ENCODE data around the gene HIGD2A. TPM values are rescaled to one million over a fixed set of nuclear protein-coding genes. Genes with fewer than 3 reads are reported as not detected.
A peak's percentile ranks its signal among the peaks of the same experiment; 100 is the strongest.

HIGD2A gene
- total RNA-seq, 1 donor from 2014 or later, result 93.5 TPM

GRCh38 chr5:176416965-176417364, 28.4 kb downstream of the HIGD2A start:
- H3K4me3 Mint-ChIP-seq, result peak overlapping the region; percentile 64
- peaks cover 2% of the 10 kb centered on the region for H3K36me3 Mint-ChIP-seq (ENCODE audit: low read depth)
- H3K27me3 Mint-ChIP-seq (ENCODE audit: insufficient read depth), result peaks cover 16% of the 10 kb centered on the region
- intact Hi-C loops (cut with micrococcal nuclease), result loop anchor here (1.0 to 5.0 kb wide), 9 partner anchors 28 to 230 kb away; partner anchors contain the start of genes FAF2, KIAA1191, RNF44 and TSPAN17
- no peak for DNase-seq (ENCODE audit: low spot score)
- H3K9me3 Mint-ChIP-seq, result no peaks in the 10 kb centered on the region
- H3K27ac Mint-ChIP-seq, result peak overlapping the region; percentile 44
- peaks cover 33% of the 10 kb centered on the region for H3K4me1 Mint-ChIP-seq (ENCODE audit: low read depth)

GRCh38 chr5:176418251-176418650, 29.7 kb downstream of the HIGD2A start:
- no peaks in the 10 kb centered on the region for H3K36me3 Mint-ChIP-seq (ENCODE audit: low read depth)
- no peak overlapping the region for H3K27ac Mint-ChIP-seq

DNA sequence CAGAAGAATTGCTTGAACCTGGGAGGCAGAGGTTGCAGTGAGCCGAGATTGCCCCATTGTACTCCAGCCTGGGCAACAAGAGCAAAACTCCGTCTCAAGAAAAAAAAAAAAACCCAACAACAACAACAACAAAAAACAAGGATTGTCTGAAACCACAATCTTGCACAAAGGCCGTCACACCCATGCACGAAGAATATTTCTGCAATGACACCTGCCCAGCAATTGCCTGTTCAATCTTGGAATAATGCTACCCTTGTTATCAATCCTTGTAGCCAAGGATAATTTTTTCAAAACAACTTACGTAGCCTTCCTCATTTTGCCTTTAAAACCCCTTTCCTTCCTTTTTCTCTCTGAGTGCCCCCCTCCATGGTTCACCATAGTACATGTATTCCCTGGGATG, 31.5 kb downstream of the HIGD2A start:
- no peak overlapping the region for H3K27ac Mint-ChIP-seq
- peaks cover 22% of the 10 kb centered on the region for H3K27me3 Mint-ChIP-seq (ENCODE audit: insufficient read depth)
- DNase-seq (ENCODE audit: low spot score), result no peak
- H3K4me3 Mint-ChIP-seq, result no peak overlapping the region
- intact Hi-C loops (cut with micrococcal nuclease), result no loop called here
- H3K9me3 Mint-ChIP-seq, result no peaks in the 10 kb centered on the region
- H3K36me3 Mint-ChIP-seq (ENCODE audit: low read depth), result no peaks in the 10 kb centered on the region
- H3K4me1 Mint-ChIP-seq (ENCODE audit: low read depth), result peaks cover 13% of the 10 kb centered on the region

More at GRCh38 chr5:176418251-176418650, 29.7 kb downstream of the HIGD2A start:
- peaks cover 22% of the 10 kb centered on the region for H3K27me3 Mint-ChIP-seq (ENCODE audit: insufficient read depth)
- intact Hi-C loops (cut with micrococcal nuclease), result loop anchor here (5.0 kb wide), 1 partner anchor 229 kb away; the partner anchor contains the start of gene TSPAN17
- no peak for DNase-seq (ENCODE audit: low spot score)
- peaks cover 25% of the 10 kb centered on the region for H3K4me1 Mint-ChIP-seq (ENCODE audit: low read depth)
- no peaks in the 10 kb centered on the region for H3K9me3 Mint-ChIP-seq
- no peak overlapping the region for H3K4me3 Mint-ChIP-seq

- H3K27ac Mint-ChIP-seq, result no peak overlapping the region
- H3K4me1 Mint-ChIP-seq (ENCODE audit: low read depth), result peaks cover 7% of the 10 kb centered on the region
- intact Hi-C loops (cut with micrococcal nuclease), result no loop called here
- H3K27me3 Mint-ChIP-seq (ENCODE audit: insufficient read depth), result peaks cover 25% of the 10 kb centered on the region
- no peaks in the 10 kb centered on the region for H3K9me3 Mint-ChIP-seq
- DNase-seq (ENCODE audit: low spot score), result no peak
- H3K36me3 Mint-ChIP-seq (ENCODE audit: low read depth), result no peaks in the 10 kb centered on the region
- H3K4me3 Mint-ChIP-seq, result no peak overlapping the region
Measured at GRCh38 chr5:176420972-176421544, 32.5 kb downstream of the HIGD2A start.

- Mint-ChIP-seq H3K27me3 (ENCODE audit: insufficient read depth) (peaks cover 30% of the 10 kb centered on the region), H3K9me3 (no peaks in the 10 kb centered on the region), H3K4me3 (no peak overlapping the region), H3K36me3 (ENCODE audit: low read depth) (no peaks in the 10 kb centered on the region), H3K27ac (no peak overlapping the region), H3K4me1 (ENCODE audit: low read depth) (no peaks in the 10 kb centered on the region)
- intact Hi-C loops (cut with micrococcal nuclease), result no loop called here
- no peak for DNase-seq (ENCODE audit: low spot score)
Measured at GRCh38 chr5:176424181-176424580, 35.6 kb downstream of the HIGD2A start.

GRCh38 chr5:176425138-176425537, 36.6 kb downstream of the HIGD2A start:
- H3K4me3 Mint-ChIP-seq, result no peak overlapping the region
- peaks cover 4% of the 10 kb centered on the region for H3K4me1 Mint-ChIP-seq (ENCODE audit: low read depth)
- peaks cover 29% of the 10 kb centered on the region for H3K27me3 Mint-ChIP-seq (ENCODE audit: insufficient read depth)
- H3K9me3 Mint-ChIP-seq, result no peaks in the 10 kb centered on the region
- H3K36me3 Mint-ChIP-seq (ENCODE audit: low read depth), result no peaks in the 10 kb centered on the region
- no peak for DNase-seq (ENCODE audit: low spot score)
- no peak overlapping the region for H3K27ac Mint-ChIP-seq
- intact Hi-C loops (cut with micrococcal nuclease), result no loop called here

DNA sequence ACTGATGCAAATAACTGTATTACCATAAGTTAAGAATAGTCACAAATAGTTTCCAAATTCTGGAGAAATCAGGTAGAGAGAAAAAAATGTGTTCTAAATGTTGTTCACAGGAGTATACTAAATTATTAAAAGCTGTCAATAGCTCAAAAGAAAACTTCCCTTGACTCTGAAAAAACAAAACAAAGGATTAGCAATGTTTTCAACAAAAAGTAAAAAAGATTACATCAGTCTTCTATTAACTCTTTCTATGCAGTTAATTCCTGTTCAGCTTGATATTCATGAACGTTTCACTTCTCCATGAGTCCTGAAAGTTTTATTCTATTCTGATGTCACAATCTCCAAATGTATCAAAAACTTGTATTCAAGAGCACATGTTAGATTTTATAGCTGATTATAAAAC, 37.2 kb downstream of the HIGD2A start:
- H3K4me3 Mint-ChIP-seq, result no peak overlapping the region
- no peaks in the 10 kb centered on the region for H3K36me3 Mint-ChIP-seq (ENCODE audit: low read depth)
- intact Hi-C loops (cut with micrococcal nuclease), result no loop called here

DNA sequence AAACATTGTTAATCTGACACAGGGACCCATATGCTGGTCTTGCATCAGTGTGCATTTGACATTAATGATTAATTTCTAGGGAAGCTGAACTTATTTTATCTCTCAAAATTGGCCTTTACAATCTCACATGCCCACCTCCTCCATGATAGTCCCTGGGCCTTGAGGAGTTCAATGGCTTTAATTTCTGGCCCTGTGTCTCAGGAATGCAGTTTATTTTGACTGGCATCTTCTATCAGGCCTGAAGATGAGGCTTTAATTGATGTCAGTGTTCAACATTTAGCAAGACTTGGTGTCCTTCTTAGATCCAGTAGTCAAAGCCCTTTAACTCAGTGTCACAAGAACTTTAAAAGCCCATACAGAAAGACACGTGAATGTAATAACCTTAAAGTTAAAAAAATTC, 38.3 kb downstream of the HIGD2A start:
- Mint-ChIP-seq H3K36me3 (ENCODE audit: low read depth) (no peaks in the 10 kb centered on the region), H3K27ac (no peak overlapping the region), H3K4me3 (no peak overlapping the region), H3K27me3 (ENCODE audit: insufficient read depth) (peaks cover 17% of the 10 kb centered on the region), H3K4me1 (ENCODE audit: low read depth) (peaks cover 10% of the 10 kb centered on the region), H3K9me3 (no peaks in the 10 kb centered on the region)
- intact Hi-C loops (cut with micrococcal nuclease), result no loop called here
- no peak for DNase-seq (ENCODE audit: low spot score)

More for the DNA sequence above, 37.2 kb downstream of the HIGD2A start:
- DNase-seq (ENCODE audit: low spot score), result no peak
- Mint-ChIP-seq H3K4me1 (ENCODE audit: low read depth) (peaks cover 10% of the 10 kb centered on the region), H3K27ac (no peak overlapping the region), H3K9me3 (no peaks in the 10 kb centered on the region), H3K27me3 (ENCODE audit: insufficient read depth) (peaks cover 22% of the 10 kb centered on the region)

DNA sequence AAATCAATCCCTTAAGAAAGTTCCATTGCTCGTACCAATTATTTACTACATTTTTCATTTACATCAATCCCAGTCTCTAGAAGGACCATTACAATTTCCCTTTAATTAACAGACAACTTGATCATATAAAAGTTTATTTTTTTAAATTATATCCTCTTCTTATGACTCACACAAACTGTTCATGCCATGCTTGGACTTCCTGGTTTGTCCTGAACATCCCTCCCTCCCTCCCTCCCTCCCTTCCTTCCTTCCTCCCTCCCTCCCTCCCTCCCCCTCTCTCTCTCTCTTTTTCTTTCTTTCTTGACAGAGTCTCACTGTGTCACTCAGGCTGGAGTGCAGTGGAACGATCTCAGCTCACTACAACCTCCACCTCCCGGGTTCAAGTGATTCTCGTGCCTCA, 39.4 kb downstream of the HIGD2A start:
- H3K4me3 Mint-ChIP-seq, result no peak overlapping the region
- intact Hi-C loops (cut with micrococcal nuclease), result no loop called here

DNA sequence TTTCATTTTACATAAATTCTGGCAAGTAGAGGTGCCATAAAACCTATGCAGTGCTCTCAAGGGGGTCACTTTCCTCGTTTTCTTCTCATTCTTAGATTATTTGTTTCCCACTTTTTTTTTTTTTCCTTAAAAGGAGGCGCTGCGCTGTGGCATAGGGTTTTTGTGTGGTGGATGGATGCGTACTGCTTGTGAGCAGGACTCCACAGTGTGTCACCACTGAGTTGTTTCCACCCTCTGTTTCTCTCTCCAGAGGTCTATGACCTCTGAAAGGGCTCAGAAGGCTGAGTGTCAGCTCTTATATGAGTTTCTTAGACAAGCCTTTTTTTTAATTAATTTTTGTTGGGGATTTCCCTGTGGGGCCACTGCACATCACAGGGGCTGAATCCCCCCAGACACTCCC, 41.4 kb downstream of the HIGD2A start:
- Mint-ChIP-seq H3K9me3 (no peaks in the 10 kb centered on the region), H3K36me3 (ENCODE audit: low read depth) (no peaks in the 10 kb centered on the region), H3K27me3 (ENCODE audit: insufficient read depth) (peaks cover 13% of the 10 kb centered on the region), H3K4me3 (no peak overlapping the region), H3K27ac (no peak overlapping the region), H3K4me1 (ENCODE audit: low read depth) (peaks cover 10% of the 10 kb centered on the region)
- no peak for DNase-seq (ENCODE audit: low spot score)
- intact Hi-C loops (cut with micrococcal nuclease), result no loop called here

More for the DNA sequence above, 39.4 kb downstream of the HIGD2A start:
- Mint-ChIP-seq H3K27me3 (ENCODE audit: insufficient read depth) (peaks cover 13% of the 10 kb centered on the region), H3K27ac (no peak overlapping the region), H3K36me3 (ENCODE audit: low read depth) (no peaks in the 10 kb centered on the region), H3K9me3 (no peaks in the 10 kb centered on the region), H3K4me1 (ENCODE audit: low read depth) (peaks cover 10% of the 10 kb centered on the region)
- DNase-seq (ENCODE audit: low spot score), result no peak

- DNase-seq (ENCODE audit: low spot score), result no peak
- Mint-ChIP-seq H3K4me1 (ENCODE audit: low read depth) (peaks cover 21% of the 10 kb centered on the region), H3K27me3 (ENCODE audit: insufficient read depth) (peaks cover 4% of the 10 kb centered on the region), H3K9me3 (no peaks in the 10 kb centered on the region), H3K27ac (peak overlapping the region; percentile 22), H3K36me3 (ENCODE audit: low read depth) (no peaks in the 10 kb centered on the region), H3K4me3 (no peak overlapping the region)
- intact Hi-C loops (cut with micrococcal nuclease), result no loop called here
Measured at GRCh38 chr5:176432707-176433106, 44.2 kb downstream of the HIGD2A start.

GRCh38 chr5:176436656-176437055, 48.1 kb downstream of the HIGD2A start:
- DNase-seq (ENCODE audit: low spot score), result no peak
- peak overlapping the region; percentile 53 for H3K4me3 Mint-ChIP-seq
- H3K4me1 Mint-ChIP-seq (ENCODE audit: low read depth), result peaks cover 11% of the 10 kb centered on the region
- no peaks in the 10 kb centered on the region for H3K9me3 Mint-ChIP-seq
- peaks cover 4% of the 10 kb centered on the region for H3K27me3 Mint-ChIP-seq (ENCODE audit: insufficient read depth)
- H3K36me3 Mint-ChIP-seq (ENCODE audit: low read depth), result no peaks in the 10 kb centered on the region
- intact Hi-C loops (cut with micrococcal nuclease), result loop anchor here (1.0 kb wide), 1 partner anchor 11 kb away; no protein-coding TSS in a partner anchor
- H3K27ac Mint-ChIP-seq, result peak overlapping the region; percentile 20

DNA sequence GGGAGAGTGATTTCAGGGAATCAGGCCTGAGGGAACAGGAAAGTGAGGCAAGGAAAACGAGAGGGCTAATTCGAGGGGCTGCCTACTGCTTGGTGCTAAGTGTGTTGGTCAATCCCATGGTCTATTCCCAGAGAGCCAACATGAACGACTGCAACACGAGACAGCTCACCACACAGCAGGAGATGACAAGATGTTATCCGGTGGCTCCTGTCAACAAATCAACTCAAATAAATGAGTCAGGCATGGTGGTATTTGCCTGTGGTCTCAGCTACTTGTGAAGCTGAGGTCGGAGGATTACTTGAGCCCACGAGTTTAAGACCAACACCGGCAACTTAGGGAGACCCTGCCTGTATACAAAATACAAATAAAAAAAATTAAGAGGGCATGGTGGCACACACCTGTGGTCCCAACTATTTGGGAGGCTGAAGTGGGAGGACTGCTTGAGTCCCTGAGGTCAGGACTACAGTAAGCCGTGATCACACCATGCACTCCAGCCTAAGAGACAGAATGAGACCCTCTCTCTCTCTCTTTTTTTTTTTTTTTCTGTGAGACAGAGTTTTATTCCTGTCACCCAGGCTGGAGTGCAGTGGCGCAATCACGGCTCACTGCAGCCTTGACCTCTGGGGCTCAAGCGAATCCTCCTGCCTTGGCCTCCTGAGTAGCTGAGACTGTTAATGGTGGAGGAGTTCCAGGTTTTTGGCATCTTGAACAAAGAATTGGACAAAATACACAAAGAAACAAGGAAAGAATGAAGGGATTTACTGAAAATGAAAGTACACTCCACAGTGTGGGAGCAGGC, 50.6 kb downstream of the HIGD2A start:
- Mint-ChIP-seq H3K4me1 (ENCODE audit: low read depth) (peaks cover 11% of the 10 kb centered on the region), H3K27me3 (ENCODE audit: insufficient read depth) (peaks cover 9% of the 10 kb centered on the region), H3K9me3 (no peaks in the 10 kb centered on the region), H3K36me3 (ENCODE audit: low read depth) (no peaks in the 10 kb centered on the region), H3K4me3 (no peak overlapping the region), H3K27ac (no peak overlapping the region)
- no peak for DNase-seq (ENCODE audit: low spot score)
- intact Hi-C loops (cut with micrococcal nuclease), result no loop called here

Measured in activated T-helper 1 cell treated with anti-CD3 and anti-CD28 coated beads, Interleukin-12 subunit alpha, Interleukin-12 subunit beta, Interleukin-2, Interleukin-4 antibody, amounts not matched to agents 30 ng/mL and 10 ng/mL and 1 ng/mL, durations not matched to agents 14 hours and 24 hours and 36 hours (primary cell).